DND-41 (cell line): ENCODE results near the gene CAD.

Source experiments
- ATAC-seq: fragments of 200-7000 bp; cut with Tn5 transposase; 3 replicates; pipeline ENCODE4 v1.9.1; 2021; ENCODE audit warnings: low read depth; ENCODE audit not compliant: insufficient read depth
- DNase-seq: peaks from one replicate; pipeline ENCODE4 v3.0.0-alpha.2; 2020
- H2AFZ ChIP-seq: 2 replicates; pipeline ENCODE4 v1.6.0; 2012; ENCODE audit warnings: low read depth, low read length
- H3K27ac ChIP-seq: 2 replicates; pipeline ENCODE4 v1.5.1; 2012; ENCODE audit warnings: low read length, inconsistent platforms
- H3K27me3 ChIP-seq: fragments of 200-600 bp; sonication (generic); 2 replicates; pipeline ENCODE4 v1.6.0; 2012; ENCODE audit warnings: low read length, mild to moderate bottlenecking, inconsistent platforms; ENCODE audit not compliant: insufficient read depth, poor library complexity
- H3K36me3 ChIP-seq: 2 replicates; pipeline ENCODE4 v1.5.1; 2012; ENCODE audit warnings: low read length, inconsistent platforms; ENCODE audit not compliant: insufficient read depth
- H3K4me1 ChIP-seq: 2 replicates; pipeline ENCODE4 v1.5.1; 2012; ENCODE audit warnings: mild to moderate bottlenecking, low read length; ENCODE audit not compliant: insufficient read depth
- H3K4me2 ChIP-seq: 2 replicates; pipeline ENCODE4 v1.6.0; 2012; ENCODE audit warnings: mild to moderate bottlenecking, moderate library complexity, low read length, inconsistent platforms; ENCODE audit not compliant: insufficient read depth
- H3K4me3 ChIP-seq, 2 experiments: fragments of 200-600 bp in 1 of 2; shearing (Covaris generic) in 1 of 2; 2 replicates each; pipeline ENCODE4 v1.5.1; 2012 to 2016; ENCODE audit warnings: inconsistent platforms in 2 of 2, low read length in 2 of 2, mild to moderate bottlenecking in 2 of 2, low read depth in 1 of 2, moderate library complexity in 1 of 2
- H3K79me2 ChIP-seq: 2 replicates; pipeline ENCODE4 v1.6.0; 2012; ENCODE audit warnings: low read length, inconsistent platforms; ENCODE audit not compliant: insufficient read depth
- H3K9ac ChIP-seq: 2 replicates; pipeline ENCODE4 v1.6.0; 2012; ENCODE audit warnings: low read depth, mild to moderate bottlenecking, inconsistent platforms, low read length, moderate library complexity
- H3K9me3 ChIP-seq: 2 replicates; pipeline ENCODE4 v1.5.1; 2012; ENCODE audit warnings: low read length, moderate library complexity, mild to moderate bottlenecking, inconsistent platforms; ENCODE audit not compliant: insufficient read depth, severe bottlenecking
- H4K20me1 ChIP-seq: 2 replicates; pipeline ENCODE4 v1.6.0; 2012; ENCODE audit warnings: low read length; ENCODE audit not compliant: insufficient read depth
- CTCF ChIP-seq: IDR thresholded peaks from 2 replicates; pipeline ENCODE4 v1.5.1; 2012; ENCODE audit warnings: borderline replicate concordance, low read length, moderate library complexity, mild to moderate bottlenecking; ENCODE audit not compliant: poor library complexity, severe bottlenecking; ENCODE audit errors: extremely low read depth
- EZH2 ChIP-seq: IDR thresholded peaks from 3 replicates; pipeline ENCODE4 v1.6.1; 2012; ENCODE audit warnings: borderline replicate concordance, low read depth, mild to moderate bottlenecking, moderate library complexity, low read length, inconsistent platforms; ENCODE audit not compliant: severe bottlenecking

CAD gene

DNA sequence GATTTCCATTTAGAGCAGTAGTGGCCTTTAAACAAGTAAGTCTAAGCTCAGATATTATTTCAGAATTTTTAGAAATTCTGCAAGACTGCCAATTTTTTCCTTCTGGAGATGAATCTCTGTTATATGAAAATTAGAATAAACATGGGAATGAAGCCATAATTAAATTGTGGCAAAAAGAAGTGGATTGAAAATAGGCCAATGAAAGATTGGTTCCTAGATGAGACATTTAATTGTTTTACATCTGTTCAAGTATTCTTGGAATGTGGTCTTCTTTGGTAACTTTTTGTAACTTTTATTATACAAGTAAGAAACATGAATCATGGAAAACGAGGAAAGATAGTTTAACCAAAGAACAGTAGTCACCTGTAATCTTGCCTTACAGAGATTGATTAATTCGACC lies 10.3 kb downstream of the CAD start:
- ATAC-seq (no peak), DNase-seq (no peak)
- H3K36me3 ChIP-seq = peaks cover 94% of the 10 kb centered on the region
- H3K79me2 ChIP-seq = no peaks in the 10 kb centered on the region
- no peak overlapping the region for H2AFZ ChIP-seq
- no peak for TF ChIP-seq CTCF
- no peak for TF ChIP-seq EZH2
- H3K9ac ChIP-seq = no peak overlapping the region
- no peaks in the 10 kb centered on the region for H3K9me3 ChIP-seq
- no peak overlapping the region for H3K4me3 ChIP-seq
- no peaks in the 10 kb centered on the region for H3K27me3 ChIP-seq
- H3K27ac ChIP-seq = no peak overlapping the region
- peaks cover 13% of the 10 kb centered on the region; the same call in 1 of the 2 replicates for H4K20me1 ChIP-seq
- H3K4me1 ChIP-seq = no peaks in the 10 kb centered on the region
- H3K4me2 ChIP-seq = no peak overlapping the region

DNA sequence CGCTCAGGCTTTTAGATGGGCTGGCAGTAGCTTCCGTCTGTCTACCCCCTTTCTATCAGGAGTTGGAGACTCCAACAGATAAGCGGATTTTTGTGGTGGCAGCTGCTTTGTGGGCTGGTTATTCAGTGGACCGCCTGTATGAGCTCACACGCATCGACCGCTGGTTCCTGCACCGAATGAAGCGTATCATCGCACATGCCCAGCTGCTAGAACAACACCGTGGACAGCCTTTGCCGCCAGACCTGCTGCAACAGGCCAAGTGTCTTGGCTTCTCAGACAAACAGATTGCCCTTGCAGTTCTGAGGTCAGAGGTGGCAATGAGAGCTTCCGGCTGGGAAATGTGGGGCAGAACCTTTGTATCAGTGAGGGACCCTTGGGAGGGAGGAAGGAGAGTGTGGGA lies 14.8 kb downstream of the CAD start:
- Histone ChIP-seq H3K4me2 (no peak overlapping the region), H3K36me3 (peaks cover 94% of the 10 kb centered on the region), H3K9me3 (no peaks in the 10 kb centered on the region), H3K27ac (no peak overlapping the region), H3K4me3 (no peak overlapping the region), H3K79me2 (no peaks in the 10 kb centered on the region), H3K4me1 (no peaks in the 10 kb centered on the region), H2AFZ (no peak overlapping the region), H3K27me3 (no peaks in the 10 kb centered on the region), H4K20me1 (peaks cover 16% of the 10 kb centered on the region; the same call in 1 of the 2 replicates), H3K9ac (no peak overlapping the region)
- ATAC-seq (no peak), DNase-seq (no peak)
- TF ChIP-seq EZH2 (no peak), CTCF (no peak)

DNA sequence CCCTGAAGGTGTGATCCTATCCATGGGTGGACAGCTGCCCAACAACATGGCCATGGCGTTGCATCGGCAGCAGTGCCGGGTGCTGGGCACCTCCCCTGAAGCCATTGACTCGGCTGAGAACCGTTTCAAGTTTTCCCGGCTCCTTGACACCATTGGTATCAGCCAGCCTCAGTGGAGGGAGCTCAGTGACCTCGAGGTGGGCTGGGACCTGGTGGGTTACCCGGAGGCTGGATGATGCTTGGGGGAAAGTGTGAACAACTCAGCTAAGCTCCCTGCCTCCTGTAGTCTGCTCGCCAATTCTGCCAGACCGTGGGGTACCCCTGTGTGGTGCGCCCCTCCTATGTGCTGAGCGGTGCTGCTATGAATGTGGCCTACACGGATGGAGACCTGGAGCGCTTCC lies 16.2 kb downstream of the CAD start:
- Histone ChIP-seq H3K4me1 (no peaks in the 10 kb centered on the region), H3K9ac (no peak overlapping the region), H3K4me2 (no peak overlapping the region), H3K36me3 (peaks cover 94% of the 10 kb centered on the region), H4K20me1 (peaks cover 16% of the 10 kb centered on the region; the same call in 1 of the 2 replicates), H3K79me2 (no peaks in the 10 kb centered on the region), H2AFZ (no peak overlapping the region), H3K4me3 (no peak overlapping the region), H3K27ac (no peak overlapping the region), H3K9me3 (no peaks in the 10 kb centered on the region), H3K27me3 (no peaks in the 10 kb centered on the region)
- no peak for DNase-seq
- ATAC-seq = no peak
- TF ChIP-seq EZH2 (no peak), CTCF (no peak)

GRCh38 chr2:27236136-27236535 lies 19.0 kb downstream of the CAD start:
- DNase-seq = no peak
- peaks cover 100% of the 10 kb centered on the region for H3K36me3 ChIP-seq
- no peak overlapping the region for H2AFZ ChIP-seq
- ATAC-seq = no peak
- H3K4me3 ChIP-seq = no peak overlapping the region
- H3K27ac ChIP-seq = no peak overlapping the region
- H3K27me3 ChIP-seq = no peaks in the 10 kb centered on the region
- no peaks in the 10 kb centered on the region for H3K4me1 ChIP-seq
- no peak overlapping the region for H3K9ac ChIP-seq
- H4K20me1 ChIP-seq = peaks cover 28% of the 10 kb centered on the region; the same call in 1 of the 2 replicates
- no peaks in the 10 kb centered on the region for H3K79me2 ChIP-seq
- no peak overlapping the region for H3K4me2 ChIP-seq
- no peaks in the 10 kb centered on the region for H3K9me3 ChIP-seq
- TF ChIP-seq CTCF = no peak
- no peak for TF ChIP-seq EZH2
